Measurements from ENCODE around the gene LGALS14. TPM values are rescaled to one million over a fixed set of nuclear protein-coding genes. Genes with fewer than 3 reads are reported as not detected.
"Not testable (repeated sequence)": the region's sequence is repeated elsewhere in the genome, so short reads cannot be mapped to it uniquely, and the experiment has no call there.

The LGALS14 gene
- total RNA-seq, 4 donors from 2014 or later, result not detected

DNA sequence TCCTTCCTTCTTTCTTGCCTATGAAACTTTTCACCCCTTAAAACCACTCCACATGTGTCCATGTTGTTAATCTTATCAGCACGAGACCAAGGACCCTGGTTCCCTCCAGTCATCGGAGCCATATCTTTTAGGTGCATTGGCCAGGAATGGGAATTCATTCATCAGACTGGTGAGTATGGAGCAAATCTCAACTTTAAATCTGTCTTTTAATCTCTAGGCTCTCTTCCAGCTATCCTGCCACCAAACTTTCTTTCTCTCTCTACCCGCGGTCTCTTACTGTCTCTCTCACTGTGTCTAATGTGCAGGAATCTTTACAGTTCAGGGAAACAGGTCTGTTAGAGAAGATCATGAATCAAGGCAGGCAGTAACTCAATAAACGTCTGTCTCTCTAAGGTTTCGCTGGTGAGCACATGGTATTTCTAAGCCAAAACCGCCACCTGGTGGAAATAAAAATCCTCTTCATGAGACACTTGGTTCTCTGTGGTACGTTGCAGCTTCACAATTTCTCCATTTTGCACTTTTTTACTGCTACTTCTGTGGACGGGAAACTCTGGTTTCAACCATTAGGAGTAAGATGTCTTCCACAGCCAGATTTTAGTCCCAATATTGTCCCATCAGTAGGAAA, 32.4 kb upstream of the LGALS14 start:
- DNase-seq (ENCODE audit: low spot score) (no peak), ATAC-seq (ENCODE audit: low FRiP score) (no peak)

DNA sequence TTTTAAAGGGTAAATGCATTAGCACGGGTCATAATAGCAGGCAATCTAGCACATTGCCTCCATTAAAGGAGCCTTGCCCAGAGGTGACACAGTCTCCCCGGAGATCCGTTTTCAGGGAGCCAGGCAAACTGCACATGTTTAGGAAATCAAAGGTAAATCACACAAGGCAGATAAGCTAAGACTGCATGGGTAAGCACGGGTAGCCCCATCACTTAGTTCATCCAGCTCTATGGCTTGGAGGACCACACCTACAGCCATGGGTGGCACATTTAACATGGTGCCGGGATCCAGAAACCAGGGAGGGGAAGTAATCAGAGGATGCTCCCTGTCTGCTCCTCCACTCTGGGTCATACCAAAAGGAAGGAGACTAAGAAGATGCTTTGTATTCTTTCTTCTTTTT, 31.8 kb upstream of the LGALS14 start:
- no peak for TF ChIP-seq CTCF (IDR thresholded peaks at IDR 0.05)
- no peak for ATAC-seq (ENCODE audit: low FRiP score)
- DNase-seq (ENCODE audit: low spot score), result no peak

More for the DNA sequence above, 32.4 kb upstream of the LGALS14 start:
- TF ChIP-seq CTCF (IDR thresholded peaks at IDR 0.05), result no peak

- DNase-seq (ENCODE audit: low spot score); ATAC-seq (ENCODE audit: low FRiP score): not testable (repeated sequence)
These were observed 30.4 kb upstream of the LGALS14 start for GRCh38 chr19:39673862-39674261.

DNA sequence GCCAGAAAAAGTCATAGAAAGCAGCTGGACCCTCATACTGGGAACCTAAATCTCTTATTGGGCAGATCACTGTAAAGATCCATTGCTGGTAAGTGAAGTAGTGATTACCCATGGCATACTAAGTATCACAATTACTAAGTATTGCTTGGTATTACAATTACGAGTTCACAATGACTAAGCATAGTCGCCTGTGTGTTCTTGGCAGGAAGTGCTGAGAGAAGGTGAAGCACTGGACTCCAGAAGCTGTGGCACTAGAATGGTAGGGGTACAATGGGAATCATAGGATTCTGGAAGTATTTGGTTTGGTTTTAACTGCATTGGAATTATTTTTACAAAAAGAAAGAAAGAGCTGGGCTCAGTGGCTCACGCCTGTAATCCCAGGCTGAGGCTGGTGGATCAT, 28.3 kb upstream of the LGALS14 start:
- ATAC-seq (ENCODE audit: low FRiP score), result no peak
- TF ChIP-seq CTCF (IDR thresholded peaks at IDR 0.05), result no peak

GRCh38 chr19:39677961-39678889, 26.1 kb upstream of the LGALS14 start:
- TF ChIP-seq CTCF (IDR thresholded peaks at IDR 0.05), result no peak
- DNase-seq (ENCODE audit: low spot score), result no peak
- ATAC-seq (ENCODE audit: low FRiP score), result peak; percentile 78

More for the DNA sequence above, 28.3 kb upstream of the LGALS14 start:
- no peak for DNase-seq (ENCODE audit: low spot score)

- no peak for TF ChIP-seq CTCF (IDR thresholded peaks at IDR 0.05)
- ATAC-seq (ENCODE audit: low FRiP score) (no peak), DNase-seq (ENCODE audit: low spot score) (no peak)
These were observed 25.1 kb upstream of the LGALS14 start for GRCh38 chr19:39679056-39679790.

DNA sequence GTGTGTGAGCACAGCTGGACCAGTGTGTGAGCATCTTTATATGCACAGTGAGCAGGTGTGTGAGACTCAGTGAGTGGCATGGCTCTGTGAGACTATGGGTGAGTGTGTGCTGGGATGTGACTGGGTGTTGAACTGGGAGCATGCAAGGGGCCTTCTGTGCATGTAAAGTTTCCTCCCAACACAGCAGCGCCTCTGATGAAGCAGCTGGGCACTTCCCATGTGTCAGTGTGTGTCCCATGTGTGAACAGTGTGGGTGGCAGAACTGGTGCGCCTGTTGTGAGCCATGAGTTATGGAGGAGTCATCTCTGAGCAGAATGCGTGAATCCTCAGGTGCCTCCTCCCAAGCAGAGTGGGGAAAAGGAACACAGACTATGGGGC, 24.5 kb upstream of the LGALS14 start:
- TF ChIP-seq CTCF (IDR thresholded peaks at IDR 0.05), result no peak
- DNase-seq (ENCODE audit: low spot score) (no peak), ATAC-seq (ENCODE audit: low FRiP score) (no peak)
